PC-3 (cell line): Measurements from ENCODE around the gene RPL12.

ENCODE experiments used
- CTCF ChIP-seq: fragments of 300-600 bp; sonication (generic); conservative IDR thresholded peaks from 2 replicates; pipeline ENCODE4 v1.5.1; 2017; ENCODE audit warnings: antibody characterized with exemption, low read depth, mild to moderate bottlenecking, low read length
- EZH2 ChIP-seq: fragments of 300-600 bp; sonication (generic); IDR thresholded peaks from one replicate; pipeline ENCODE4 v1.6.1; 2017; ENCODE audit warnings: antibody characterized with exemption, mild to moderate bottlenecking, low read length; ENCODE audit not compliant: unreplicated experiment

GRCh38 chr9:127417131-127418036, 33.8 kb downstream of the RPL12 start:
- TF ChIP-seq CTCF: no peak
- no peak for TF ChIP-seq EZH2
